HG03558 (cell line): ENCODE results near the gene SEMA6A.

Experiments
- ATAC-seq: cut with Tn5 transposase; IDR thresholded peaks from one replicate; pipeline ENCODE4 v1.9.1; 2021; ENCODE audit warnings: moderate number of reproducible peaks; ENCODE audit not compliant: unreplicated experiment; ENCODE audit errors: extremely low read depth

Gene SEMA6A

GRCh38 chr5:116578676-116579075 lies 4.1 kb upstream of the SEMA6A start:
- no peak for ATAC-seq

GRCh38 chr5:116577064-116577788 lies 2.6 kb upstream of the SEMA6A start:
- ATAC-seq: peak; percentile 55

GRCh38 chr5:116576053-116576713 lies 1.6 kb upstream of the SEMA6A start:
- ATAC-seq: no peak

DNA sequence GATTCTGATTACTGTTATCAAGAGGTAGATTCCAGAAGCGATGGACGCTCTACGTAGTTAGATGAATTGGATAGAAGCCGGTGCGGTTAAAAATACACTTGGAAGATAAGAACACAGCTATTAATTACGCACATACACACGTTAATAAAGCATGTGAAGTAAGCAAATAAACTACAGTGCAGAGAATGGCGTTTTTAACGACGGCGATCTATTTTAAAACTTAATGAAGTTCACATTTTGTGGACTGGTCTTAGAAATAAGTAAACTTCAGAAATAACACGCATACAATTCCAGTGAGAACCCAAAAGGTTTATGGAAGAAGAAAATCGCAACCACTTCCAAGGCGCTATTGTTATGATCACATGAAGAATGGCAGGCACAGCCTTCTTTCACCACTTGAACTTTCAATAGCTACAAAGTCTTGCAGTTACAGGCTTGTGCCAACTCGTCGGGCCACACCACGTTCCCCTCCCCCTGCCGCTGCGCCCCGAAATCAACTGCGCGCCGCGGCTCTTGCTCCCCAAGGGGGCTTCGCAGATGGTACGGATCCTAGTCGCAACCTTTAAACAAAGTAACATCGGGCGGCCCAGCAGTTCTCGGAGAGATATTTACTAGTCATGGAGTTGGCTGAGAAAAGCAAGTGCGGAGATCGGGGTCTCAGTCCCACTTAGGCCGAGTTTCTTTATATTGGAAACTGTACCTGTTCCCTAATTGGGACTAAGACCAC lies 866 bp upstream of the SEMA6A start:
- no peak for ATAC-seq

DNA sequence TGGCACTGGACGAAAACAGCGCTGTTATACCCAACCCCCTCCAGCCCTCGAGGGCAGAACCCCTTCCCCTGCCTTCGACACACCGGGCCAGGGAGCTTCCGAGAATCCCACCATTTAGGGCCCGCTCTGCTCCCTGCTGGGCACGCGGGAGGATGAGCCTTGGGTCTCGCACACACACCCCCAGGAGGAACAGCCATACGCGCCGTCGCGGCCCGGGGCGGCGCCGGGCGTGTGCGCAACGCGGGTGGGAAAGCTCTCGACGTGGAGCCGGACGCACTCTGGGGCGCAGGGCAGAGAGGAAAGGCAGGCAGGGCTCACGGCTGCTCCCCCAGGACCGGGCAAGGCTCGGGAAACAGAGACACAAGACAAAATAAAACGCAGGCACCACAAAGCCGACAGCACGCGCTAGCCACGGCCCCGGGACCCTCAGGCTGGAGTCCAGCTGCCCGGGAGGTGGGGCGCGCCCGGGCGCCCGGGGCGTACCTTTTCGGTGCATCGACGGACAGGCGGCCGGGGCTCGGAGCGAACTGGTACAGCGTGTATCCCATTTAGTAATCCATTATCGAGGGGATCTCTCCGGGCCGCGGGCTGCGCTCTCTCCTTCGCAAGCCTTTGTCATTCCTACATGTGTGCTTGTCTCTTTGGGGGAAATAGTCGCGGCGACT lies 789 bp downstream of the SEMA6A start:
- no peak for ATAC-seq

DNA sequence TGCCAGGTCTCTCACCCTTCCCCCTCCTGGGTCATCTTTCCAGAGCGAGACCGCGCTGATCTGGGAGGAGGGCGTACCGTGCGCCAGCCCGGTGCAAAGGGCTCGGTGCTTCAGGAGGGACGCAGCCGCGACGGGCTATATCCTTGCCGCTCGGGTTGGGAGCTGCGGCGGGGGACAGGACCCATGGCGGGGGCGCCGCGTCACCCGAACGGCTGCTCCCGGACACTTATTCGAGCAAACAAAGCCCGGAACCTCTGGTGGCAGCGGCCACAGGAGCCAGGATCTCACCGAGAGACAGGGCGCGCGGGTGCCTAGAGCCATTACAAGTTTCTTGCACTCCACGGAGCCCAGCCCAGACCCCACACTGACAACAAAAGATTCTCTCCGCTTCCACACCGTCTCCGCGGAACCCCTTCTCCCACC lies 1.3 kb downstream of the SEMA6A start:
- ATAC-seq: no peak

- no peak for ATAC-seq
Observed at GRCh38 chr5:116572350-116573278, 2.0 kb downstream of the SEMA6A start.

DNA sequence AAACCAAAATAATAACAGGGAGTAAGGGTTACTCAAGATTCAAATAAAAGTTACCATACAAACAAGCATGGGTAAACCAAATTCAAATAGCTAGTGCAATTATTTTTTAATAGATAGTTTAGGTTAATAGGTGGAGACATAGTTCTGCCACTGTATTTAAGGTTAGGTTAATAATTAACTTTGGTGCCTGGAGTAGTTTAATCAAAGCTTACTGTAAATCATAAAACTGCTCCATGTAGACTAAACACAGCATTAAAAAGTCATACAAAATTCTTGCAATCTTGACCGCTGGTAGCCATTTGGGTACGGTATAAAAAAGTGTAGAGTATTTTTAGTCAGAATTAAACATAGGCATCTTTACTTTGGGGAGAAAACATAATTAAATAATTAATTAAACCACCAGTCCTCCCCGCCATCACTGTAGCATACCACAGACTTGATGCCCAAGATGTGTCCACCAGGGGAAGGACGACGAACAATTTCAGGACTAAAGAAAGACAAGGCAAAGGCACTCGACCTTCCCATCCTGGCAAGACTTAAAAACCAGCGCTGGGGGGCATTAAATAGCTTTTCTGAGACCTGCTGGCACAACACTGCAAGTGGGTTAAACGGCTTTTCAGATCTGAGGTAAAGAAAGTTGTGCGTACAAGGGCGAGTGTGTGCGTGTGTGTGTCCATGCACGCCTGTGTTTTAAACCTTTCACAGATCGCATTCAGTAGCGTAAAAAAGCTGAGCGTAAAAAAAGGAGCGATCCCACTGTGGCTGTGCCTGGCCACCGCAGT lies 2.9 kb downstream of the SEMA6A start:
- no peak for ATAC-seq

DNA sequence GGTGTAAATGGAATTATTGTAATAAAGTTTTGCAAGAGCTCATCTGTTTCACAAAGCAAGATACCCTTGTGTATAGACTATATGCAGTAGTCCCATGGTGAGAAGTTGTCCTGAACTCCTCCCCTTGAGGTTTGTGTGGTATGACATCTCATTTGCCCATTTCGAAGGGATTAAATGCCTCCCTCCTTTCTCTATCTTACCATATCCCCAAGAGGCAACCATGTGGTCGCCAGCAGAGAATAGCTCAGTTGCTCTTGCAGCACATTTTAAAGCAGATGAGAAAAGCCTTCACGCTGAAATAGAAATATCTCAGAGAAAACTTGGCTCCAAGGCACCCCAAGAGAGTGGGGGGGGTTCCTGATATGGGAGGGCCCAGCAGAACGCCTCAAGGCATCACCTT lies 4.6 kb downstream of the SEMA6A start:
- ATAC-seq: no peak

- no peak for ATAC-seq
Observed at GRCh38 chr5:116567106-116567505, 7.5 kb downstream of the SEMA6A start.

DNA sequence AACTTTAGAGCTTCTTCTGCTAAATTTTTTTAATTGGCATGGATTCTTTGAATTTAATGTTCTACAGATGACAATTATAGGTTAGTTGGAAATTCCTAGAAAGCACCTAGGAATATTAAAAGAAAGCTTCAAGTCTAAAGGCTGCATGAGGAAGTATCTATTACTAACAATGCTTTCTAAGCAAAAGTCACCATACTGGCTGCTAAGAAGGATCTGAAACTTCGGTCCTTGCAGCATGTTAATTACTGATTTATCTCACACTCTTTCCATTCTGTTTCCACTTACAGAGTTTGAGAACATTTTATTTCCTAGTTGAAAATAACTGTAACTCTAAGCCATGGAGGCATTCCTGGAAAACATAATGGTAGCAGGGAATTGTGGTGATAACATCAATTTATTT lies 8.4 kb downstream of the SEMA6A start:
- peak; percentile 77 for ATAC-seq

- ATAC-seq: no peak
Observed at GRCh38 chr5:116564756-116565490, 9.7 kb downstream of the SEMA6A start.

GRCh38 chr5:116564312-116564711 lies 10.3 kb downstream of the SEMA6A start:
- ATAC-seq: no peak

- no peak for ATAC-seq
Observed at GRCh38 chr5:116563736-116564308, 10.8 kb downstream of the SEMA6A start.

DNA sequence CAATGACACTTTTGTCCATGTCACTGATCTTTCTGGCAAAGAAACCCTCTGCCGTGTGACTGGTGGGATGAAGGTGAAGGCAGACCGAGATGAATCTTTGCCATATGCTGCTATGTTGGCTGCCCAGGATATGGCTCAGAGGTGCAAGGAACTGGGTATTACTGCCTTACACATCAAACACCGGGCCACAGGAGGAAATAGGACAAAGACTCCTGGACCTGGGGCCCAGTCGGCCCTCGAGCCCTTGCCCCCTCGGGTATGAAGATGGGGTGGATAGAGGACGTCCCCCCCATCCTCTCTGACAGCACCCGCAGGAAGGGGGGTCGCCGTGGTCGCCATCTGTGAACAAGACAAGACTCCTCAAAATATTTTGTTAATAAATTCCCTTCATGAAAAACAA lies 12.0 kb downstream of the SEMA6A start:
- no peak for ATAC-seq

GRCh38 chr5:116561658-116562057 lies 13.0 kb downstream of the SEMA6A start:
- no peak for ATAC-seq

DNA sequence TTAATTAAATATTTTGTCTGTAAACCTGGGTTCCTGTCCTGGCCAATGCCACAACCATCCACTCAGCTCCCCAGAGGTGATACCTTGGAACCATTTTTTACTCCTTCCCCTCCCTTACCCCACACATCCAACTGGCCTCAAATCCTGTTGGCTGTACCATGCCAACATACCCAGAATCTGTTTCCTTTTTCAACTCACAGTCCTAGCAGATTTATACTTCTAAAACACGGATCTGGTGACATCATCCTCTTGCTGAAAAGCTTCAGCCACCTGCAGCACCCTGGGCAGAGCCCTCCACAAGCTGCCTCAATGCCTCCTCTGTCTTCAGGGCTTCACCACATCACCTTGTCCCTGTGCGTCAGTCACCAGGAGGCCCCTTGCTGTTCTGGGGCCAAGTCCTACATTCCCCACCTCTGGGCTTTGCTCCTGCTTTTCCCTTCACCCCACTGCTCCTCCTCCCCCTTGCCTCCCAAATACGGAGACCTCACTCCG lies 14.9 kb downstream of the SEMA6A start:
- ATAC-seq: no peak

DNA sequence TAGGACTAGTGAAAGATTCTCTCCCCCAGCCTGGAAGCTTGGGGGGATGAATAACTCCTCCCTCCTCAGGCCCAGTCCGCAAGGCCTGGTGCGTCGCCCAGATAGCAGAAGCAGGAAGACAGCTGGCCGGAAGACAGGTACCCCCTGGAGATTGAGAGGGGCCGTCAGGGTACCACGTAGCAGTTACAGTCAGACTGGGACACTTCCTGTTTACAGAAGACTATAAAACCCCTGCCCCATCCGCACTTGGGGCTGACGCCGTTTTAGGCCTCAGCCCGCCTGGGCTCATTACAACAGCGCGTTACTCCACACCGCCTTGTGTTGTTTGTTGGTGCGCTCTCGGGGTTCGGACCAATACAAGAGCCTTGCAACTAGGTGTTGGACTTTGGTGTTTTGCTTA lies 15.4 kb downstream of the SEMA6A start:
- ATAC-seq: no peak
